HG02798 (cell line): ENCODE results near the gene TMEM63B.
A peak's percentile ranks its signal among the peaks of the same experiment; 100 is the strongest.
"Not testable (repeated sequence)": the region's sequence is repeated elsewhere in the genome, so short reads cannot be mapped to it uniquely, and the experiment has no call there.

ENCODE experiments used
- ATAC-seq: cut with Tn5 transposase; IDR thresholded peaks from one replicate; pipeline ENCODE4 v1.9.1; 2021; ENCODE audit warnings: mild to moderate bottlenecking; ENCODE audit not compliant: unreplicated experiment, poor library complexity

TMEM63B gene

DNA sequence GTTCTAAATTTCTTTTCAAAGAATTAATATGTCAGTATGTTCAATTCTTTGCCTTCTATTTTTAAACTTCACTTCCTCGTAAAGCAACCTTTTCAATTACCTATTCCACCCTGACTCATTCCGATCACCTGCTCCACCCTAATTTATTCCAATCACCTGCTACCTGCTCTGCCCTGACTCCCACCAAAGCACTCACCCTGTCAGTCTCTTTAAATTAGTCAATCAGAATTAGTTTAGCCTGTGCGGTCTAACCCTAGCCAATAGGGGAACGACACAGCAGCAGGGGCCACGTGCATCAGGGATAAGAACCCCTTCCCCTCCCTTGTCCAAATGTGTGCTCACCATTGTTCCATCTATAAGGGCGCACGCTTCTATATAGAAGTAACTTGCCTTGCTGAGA is 58.0 kb downstream of the TMEM63B start:
- not testable (repeated sequence) for ATAC-seq

DNA sequence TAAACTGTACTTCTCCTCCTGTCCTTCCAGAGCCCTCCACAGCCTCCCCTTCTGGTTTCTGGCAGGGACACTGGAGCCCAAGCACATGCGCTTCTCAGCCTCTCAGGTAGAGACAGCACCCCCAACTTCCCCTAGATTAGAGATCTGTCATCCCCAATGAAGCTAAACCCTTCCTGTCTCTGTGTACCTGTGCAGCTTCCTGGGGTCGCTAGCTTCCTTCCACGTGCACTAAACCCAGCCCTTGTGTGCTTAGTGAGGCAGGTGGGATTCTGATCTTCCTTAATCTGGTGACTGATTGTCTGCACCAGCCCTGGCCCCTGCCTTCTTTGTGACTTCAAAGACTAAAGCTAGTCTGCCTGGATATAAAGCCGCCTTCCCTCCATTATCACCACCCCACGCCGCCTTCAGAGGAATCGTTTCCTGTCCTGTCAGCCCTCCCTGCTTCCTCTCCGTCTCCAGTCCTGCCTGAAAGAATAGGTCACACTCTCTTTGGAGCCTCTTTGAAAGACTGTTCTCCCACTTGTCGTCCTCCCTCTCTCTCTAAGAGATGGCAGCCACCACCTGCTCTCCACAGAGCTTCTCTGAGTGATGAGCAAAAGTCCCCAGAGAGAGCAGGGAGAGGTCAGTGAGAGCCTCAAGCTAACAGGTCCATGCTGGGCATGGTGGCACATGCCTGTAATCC is 58.7 kb downstream of the TMEM63B start:
- ATAC-seq: no peak

DNA sequence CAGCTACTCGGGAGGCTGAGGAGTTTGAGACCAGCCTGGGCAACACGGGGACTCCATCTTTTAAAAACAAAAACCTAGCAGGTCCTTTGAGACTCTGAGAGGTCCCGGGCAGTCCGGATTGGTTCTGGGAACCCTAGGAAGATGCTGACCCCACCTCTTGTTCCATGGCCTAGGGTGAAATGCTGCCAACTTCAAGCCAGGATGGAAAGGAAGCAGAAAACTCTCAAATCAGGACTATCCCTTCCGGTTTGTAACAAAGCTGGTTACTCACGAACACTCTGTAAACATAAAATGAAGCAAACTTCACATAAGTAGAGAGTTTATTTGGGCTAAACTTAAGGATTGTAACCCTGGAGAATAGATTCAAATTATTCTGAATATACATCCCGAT is 59.3 kb downstream of the TMEM63B start:
- ATAC-seq: no peak

- ATAC-seq: no peak
These were observed 61.5 kb downstream of the TMEM63B start for GRCh38 chr6:44188819-44189218.

GRCh38 chr6:44189257-44189656 is 61.9 kb downstream of the TMEM63B start:
- no peak for ATAC-seq

- ATAC-seq: peak; percentile 72
These were observed 63.4 kb downstream of the TMEM63B start for GRCh38 chr6:44190715-44191114.

DNA sequence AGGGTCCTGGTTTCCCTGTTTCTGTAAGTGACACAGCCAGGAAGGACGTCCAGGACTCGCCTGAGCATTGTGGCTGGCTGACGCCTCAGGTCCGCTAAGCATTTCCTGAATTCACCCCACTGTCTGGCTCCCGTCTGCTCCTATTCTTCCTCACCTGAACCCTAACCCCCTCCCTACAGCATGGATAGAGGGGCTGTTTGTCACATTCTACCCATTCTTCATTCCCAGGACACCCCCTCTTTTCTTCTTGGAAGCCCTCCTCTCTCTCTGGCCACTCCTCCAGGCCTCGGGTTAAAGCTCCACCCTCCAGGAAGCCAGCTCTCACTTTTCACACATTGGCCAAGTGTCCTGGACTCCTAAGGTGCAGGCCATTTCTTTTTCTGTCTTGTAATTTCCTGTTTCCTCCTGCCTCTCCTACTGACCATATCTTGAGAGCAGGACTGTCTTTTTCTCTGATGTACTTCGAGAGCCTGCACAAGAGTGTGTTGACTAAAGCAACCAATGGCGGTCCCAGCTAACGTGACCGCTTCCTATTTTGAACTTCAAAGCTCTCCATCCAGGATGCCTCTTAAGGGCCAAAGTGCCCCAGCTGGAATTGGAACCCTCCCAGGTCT is 65.2 kb downstream of the TMEM63B start:
- ATAC-seq: no peak

DNA sequence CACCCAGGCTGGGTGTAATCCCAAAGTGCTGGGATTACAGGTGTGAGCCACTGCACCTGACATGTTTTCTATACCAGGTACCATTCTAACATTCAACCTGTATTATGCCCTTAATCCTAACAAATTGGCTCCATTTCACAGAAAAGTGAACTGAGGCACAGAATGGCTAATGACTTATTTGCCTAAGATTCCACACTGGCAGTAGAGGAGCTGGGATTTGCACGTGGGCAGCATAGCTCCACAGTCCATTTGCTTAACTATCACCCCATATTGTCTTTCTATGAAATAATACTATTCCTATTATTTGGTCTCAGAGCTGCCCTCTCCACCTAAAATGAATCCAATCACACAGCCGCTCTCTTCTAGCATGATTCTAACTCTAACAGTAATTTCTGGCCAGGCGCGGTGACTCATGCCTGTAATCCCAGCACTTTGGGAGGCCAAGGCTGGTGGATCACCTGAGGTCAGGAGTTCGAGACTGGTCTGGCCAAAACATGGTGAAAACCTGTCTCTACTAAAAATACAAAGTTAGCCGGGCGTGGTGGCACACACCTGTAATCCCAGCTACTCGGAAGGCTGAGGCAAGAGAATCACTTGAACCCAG is 66.1 kb downstream of the TMEM63B start:
- ATAC-seq: no peak

DNA sequence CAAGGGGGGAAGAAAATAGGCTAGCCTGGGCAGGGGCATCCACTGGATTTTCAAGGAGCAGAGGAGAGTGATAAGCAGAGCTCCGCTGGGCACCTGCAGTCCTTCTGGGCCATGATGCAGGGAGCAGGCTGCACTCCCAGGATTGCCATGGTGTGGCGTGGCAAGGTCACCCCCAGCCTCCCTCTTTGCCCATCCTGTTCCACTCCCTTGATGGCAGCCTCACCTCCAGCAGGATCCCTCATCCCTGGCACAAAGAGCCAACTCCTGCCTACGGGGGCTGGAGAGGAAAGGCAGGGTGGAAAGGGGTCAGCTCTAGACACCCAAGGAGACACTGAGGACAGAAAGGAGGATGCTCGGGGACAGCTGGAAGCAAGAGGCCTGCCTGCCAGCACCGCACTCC is 67.0 kb downstream of the TMEM63B start:
- no peak for ATAC-seq

DNA sequence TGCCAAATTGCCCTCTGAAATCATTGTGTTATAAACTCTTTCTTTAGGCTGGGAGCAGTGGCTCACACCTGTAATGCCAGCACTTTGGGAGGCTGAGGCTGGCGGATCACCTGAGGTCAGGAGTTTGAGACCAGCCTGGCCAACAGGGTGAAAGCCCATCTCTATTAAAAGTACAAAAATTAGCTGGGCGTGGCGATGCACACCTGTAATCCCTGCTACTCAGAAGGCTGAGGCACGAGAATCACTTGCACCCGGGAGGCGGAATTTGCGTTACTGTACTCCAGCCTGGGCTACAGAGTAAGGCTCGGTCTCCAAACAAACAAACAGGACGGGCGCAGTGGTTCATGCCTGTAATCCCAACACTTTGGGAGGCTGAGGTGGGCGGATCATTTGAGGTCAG is 69.0 kb downstream of the TMEM63B start:
- ATAC-seq: not testable (repeated sequence)

GRCh38 chr6:44198684-44199083 is 71.3 kb downstream of the TMEM63B start:
- no peak for ATAC-seq

- ATAC-seq: no peak
These were observed 72.5 kb downstream of the TMEM63B start for GRCh38 chr6:44199883-44200282.

GRCh38 chr6:44201200-44201599 is 73.8 kb downstream of the TMEM63B start:
- no peak for ATAC-seq

DNA sequence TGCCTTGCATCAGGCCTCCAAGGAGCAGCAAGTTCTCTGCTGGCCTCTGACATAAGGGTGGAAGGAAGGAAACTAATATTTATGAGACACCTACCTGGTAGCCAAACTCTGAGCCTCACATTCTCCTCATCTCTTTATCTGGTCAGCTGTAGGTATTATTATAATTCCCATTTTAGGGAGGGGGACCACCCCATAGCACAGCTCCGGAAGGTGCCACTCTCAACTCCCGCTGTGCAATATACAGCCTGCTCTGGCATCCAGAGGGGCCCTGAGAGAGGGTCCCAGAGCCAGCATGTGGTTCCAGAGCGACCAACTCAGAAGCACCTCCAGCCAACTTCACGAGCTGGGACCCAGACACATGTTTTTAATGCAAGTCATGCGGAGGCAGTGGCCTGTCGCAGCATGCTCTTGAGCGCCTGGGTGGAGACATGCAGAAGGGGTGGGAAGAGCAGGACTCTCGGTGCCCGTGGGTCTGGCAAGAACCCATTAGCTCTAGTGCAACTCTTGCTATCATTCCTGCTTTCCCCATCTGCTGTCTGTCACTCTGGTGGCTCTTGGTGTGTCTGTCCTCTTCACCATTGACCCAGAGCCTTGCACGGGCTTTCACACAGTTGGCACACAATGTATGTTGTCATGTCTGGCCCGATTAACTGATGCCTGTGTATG is 74.4 kb downstream of the TMEM63B start:
- no peak for ATAC-seq

DNA sequence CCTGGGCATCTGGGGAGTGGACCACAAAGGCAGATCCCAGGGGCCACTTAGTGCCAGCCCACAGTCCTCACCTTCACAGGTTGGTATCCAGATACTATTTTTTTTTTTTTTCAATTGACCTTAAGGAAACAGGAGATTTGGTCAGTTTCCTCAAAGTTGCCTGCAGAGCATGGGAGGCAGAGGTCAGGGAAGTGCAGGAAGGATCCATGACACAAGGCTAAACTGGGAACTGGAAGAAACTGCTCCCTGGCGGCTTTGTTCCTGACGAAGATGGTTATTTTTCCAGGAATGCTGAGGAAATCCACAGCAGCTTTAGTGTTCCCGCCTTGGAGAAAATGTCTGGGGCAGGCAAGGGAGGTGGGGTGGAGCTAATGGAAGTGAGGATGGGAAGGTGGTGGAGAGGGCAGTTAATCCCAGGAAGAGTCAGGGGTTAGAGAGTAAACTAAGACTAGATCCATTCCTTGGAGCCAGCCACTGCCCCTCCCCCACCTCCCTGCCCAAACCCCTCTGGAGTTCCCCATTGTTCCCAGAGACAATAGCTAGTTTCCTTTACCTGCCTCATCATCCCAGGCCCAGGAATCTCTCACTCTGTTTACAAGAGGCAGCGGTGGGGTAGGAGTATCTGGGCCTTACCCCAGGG is 75.1 kb downstream of the TMEM63B start:
- no peak for ATAC-seq

- ATAC-seq: no peak
These were observed 75.8 kb downstream of the TMEM63B start for GRCh38 chr6:44202972-44203750.

DNA sequence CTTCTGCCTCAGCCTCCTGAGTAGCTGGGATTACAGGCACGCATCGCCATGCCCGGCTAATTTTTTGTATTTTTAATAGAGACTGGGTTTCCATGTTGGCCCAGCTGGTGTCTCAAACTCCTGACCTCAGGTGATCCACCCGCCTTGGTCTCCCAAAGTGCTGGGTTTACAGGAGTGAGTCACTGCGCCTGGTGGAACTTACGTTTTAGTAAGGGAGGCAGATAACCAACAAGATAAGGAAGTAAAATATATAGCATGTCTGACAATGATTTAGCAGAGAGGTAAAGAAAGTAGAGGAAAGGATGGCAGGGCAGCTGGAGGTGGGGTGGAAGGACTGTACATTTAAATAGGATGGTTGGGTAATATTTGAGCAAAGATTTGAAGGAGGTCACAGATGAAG is 76.6 kb downstream of the TMEM63B start:
- ATAC-seq: no peak
